NCI-H2171 (cell line): ENCODE data around the gene CDH4.

ENCODE experiments used
- DNase-seq: peaks from one replicate; lab custom pipeline; 2025; lab: John Stamatoyannopoulos, UW

CDH4 gene

DNA sequence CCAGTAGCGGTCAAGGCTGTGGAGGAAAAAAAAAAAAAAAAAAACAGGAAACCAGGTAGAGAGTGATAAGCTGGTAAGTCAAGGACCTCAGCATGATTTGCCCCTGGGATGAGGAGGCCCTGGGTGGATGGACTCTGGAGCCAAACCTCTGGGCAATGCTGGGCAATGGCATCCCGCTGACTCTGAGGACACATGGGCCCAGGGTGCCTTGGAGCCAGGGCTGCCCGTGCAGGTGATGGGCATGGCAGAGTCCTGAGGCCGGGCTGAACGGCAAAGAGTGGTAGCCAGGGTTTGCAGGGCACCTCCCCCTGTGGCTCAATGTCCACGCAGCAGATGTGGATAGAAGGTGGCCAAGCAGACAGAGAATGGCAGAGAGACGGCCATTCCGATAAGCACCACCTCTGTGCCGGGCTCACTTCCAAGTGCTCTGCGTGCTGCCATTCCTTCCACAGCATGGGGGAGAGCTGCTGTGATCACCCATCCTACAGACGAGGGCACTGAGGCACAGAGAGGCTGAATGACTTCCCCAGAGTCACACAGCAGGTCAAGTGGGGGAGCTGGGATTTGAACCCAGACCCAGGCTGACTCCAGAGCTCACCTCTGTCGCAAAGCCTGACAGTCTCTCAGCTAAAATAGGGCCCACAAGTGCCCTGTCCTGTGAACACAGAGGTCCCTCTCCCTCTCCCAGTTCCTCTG lies 353.9 kb downstream of the CDH4 start:
- no peak for DNase-seq

DNA sequence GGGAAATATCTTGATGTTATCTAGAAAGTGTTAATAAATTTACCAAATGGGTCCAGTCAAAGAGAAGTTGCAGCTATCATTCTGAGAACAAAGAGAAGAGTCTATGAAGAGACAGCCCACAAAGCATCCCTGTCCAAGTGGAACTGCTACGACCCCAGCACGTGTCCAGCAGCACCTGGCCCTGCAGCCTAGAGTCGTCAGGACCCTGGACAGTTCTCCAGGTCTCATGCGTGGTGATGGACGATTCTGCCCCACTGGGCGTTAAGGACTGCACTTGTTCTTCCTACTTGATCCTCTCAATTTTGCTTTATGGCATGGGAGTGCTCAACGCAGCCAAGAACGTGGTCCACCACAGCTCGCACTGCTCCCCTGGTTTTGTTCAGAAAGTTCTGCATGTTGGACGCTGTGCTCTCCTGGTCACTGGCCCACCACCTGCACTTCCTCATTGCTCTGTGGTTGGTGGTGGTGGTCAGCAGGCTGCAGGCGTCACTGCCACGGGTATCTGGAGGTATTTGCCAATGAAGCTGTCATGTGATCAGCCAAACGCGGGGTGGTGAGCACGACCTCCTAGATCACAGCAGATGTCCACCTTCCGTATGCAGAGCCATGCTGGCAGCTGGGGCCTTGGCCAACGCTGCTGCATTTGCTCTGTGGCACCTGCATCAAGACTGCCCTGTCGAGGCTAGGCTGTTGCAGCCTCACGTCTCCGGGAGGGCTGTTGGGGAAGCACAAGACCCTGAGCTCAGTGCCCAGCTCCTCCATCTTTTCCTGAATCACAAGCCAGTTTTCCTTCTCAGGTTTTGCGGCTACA lies 356.4 kb downstream of the CDH4 start:
- DNase-seq: no peak

DNA sequence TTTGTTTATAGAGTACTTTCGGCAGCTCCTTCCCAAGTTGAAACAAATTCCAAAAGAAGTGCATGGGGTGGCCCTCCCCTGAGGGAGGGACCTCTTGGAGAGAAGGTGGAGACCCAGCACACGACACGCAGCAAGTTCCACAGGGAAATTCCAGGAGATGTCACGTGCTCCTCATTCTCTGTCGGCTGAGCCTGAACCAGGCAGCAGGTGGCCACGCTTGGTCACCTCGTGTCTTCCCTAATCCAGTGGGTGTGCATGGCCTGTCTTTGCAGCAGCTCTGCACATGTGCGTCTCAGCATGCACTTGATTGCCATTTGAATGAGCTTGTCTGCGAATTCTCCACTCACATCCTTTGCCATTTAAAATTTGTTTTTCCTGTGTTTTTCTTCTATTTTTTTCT lies 357.4 kb downstream of the CDH4 start:
- DNase-seq: no peak

DNA sequence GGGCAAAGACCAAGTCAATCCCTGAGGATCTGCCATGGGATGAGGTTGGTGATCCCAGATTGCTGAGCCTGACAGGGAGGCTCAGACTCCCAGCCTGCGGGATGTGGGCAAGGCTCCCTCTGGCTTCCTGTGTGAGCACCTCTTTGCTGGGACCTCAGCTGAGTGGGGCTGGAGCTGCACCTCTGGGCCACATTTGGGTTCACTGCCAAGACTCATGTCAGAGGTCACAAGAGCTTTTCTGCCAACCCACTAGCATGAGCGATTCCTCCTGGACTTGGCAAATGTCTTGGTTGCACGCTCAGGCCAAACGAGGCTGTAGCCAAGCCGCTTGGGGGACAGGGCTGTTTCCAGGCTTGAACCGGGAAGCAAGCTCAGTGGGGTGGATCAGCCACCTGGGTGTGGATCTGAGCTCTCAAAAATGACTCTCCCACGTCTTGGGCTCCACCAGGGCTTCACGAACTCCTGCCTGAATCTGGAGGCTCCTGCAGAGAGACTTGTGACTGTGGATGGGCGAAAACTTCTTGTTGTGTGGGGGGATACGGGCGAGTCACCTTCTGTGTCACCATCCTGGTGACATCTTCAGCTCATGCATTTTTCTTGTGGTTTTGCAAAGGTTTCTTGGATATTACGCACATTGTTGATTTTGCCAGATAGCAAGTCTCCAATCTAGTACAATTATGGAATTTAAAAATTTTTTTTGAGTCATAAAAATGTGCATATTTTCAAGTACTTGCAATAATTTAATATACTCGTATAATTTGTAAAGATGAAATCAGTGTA lies 359.5 kb downstream of the CDH4 start:
- no peak for DNase-seq

DNA sequence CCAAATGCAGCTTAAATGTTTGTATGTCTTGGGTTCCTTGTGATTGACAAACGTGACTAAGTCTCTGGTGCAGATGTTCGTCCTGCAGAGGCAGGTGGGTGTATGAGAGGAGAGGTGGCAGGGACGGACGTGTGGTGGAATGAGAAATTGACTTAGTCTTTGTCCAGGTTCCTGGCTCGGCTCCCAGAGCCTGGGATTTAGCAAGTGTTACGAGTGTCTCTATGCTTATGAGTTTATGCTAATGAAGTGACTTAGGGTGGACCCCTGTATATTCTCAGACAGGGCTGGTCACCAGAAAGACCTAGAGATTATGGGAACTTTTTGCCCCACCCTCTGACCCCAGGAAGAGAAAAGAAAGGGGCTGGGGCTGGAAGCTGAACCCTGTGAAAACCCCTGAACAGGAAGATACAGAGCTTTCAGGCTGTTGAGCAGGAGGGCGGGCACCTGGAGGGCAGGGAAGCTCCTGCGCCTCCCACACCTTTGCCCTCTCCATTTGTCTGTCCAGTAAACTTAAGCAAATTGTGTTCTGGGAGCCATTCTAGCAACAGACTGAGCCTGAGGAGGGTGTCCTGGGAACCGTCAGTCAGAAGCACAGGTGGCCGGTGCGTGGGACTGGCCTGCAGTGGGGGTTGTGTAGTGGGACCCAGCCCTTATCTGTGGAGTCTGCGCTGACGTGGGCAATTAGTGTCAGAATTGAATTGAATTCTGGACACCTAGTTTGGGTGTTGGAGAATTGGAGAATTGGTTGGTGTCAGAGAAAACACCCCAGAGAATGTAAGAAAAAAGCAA lies 362.1 kb downstream of the CDH4 start:
- no peak for DNase-seq

DNA sequence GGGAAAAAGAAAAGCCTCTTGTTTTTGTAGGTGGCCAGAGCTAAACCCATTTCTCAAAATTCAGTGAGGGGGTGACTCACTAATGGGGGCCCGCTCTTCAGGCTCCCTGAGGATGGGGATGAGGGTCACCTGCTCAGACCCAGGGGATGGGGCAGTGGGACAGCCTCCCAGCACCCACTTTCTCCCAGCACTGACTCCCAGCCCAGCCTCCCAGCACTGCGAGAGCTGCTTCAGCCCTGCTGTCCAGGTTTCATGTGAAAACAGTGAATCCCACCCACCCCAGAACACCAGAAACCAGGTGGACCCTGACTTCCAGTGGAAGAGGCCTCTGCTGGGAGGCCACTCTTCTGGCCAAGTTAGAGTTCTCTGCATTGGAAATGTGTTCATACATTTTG lies 362.6 kb downstream of the CDH4 start:
- DNase-seq: no peak

DNA sequence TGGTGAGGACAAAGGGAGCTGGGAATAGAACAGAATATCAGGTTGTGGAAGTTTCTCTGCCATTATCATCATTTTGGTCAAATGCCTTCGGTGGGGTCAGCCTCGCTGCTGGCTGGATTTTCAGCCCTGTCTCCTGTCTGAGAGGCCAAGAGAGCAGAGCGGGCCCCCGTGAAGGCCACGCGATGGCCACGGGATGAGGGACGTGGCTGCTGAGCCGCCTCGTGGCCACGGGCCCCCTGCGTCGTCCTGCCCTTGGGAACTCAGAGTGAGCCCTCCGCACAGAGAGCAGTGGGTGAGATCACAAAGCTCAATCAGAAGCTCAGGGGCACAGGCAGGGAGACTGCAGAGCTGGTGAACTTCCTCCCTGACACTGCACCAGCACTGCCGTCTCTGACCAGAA lies 363.7 kb downstream of the CDH4 start:
- no peak for DNase-seq

DNA sequence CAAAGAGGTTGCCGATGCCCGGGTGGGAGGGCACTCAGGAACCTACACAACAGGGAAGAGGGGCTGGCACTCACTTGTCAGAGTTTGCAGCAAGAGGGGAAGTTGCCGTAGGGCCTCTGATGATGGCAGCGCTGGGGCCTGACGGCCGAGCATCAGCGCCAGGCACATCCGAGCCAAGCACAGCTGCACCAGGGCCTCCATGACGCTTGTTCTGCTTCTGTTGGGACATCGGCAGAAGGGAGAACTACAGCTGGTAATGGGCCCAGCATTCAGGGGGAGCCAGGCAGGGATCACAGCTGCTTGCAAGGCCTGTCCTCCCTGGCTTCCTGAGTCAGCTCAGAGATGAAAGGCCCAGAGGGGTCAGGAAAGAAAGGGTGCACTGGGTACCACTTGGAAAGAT lies 367.7 kb downstream of the CDH4 start:
- DNase-seq: no peak

DNA sequence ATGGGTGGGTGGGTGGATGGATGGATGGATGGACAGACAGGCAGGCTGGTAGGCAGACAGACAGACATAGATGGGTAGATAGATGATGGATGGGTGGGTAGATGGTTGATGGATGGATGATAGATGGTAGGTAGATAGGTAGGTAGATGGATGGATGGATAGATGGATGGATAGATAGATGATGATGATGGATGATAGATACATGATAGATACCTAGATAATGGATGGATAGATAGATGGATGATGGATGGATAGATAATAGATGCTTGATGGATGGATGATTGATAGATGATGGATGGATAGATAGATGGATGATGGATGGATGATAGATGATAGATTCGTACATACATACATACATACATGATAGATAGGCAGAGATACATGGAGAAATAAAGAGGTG lies 368.1 kb downstream of the CDH4 start:
- DNase-seq: no peak

DNA sequence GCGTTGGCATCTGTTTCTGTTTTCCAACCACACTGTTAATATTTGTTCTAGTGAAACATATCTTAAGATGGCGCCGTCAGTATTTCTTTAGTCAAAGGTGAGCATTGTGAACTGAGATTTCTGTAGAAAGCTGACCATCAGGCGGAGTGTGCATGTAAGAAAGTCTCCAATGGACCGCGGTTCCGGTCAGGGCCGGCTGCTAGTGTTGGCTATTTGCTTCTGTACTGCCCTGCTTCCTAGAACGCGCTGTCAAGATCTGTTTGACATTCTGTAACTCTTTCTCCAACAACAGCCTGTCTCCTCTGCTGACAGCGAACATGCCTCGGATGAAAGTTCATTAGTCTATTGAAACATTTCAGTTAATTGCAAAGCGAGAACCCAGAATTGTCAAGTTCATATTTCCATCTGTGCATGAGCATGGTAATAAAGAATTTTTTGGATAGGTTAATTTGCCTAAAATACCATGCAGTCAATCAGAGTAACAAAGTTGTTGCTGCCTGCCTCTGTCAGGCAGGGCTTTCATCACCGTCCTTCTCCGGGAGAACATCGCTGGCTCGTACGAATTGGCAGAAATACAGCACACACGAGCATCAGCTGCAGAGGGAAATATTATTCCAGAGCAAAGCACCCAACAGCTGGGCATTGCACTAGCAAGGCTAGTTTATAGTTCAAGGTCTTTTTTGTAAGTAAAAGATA lies 369.1 kb downstream of the CDH4 start:
- no peak for DNase-seq

DNA sequence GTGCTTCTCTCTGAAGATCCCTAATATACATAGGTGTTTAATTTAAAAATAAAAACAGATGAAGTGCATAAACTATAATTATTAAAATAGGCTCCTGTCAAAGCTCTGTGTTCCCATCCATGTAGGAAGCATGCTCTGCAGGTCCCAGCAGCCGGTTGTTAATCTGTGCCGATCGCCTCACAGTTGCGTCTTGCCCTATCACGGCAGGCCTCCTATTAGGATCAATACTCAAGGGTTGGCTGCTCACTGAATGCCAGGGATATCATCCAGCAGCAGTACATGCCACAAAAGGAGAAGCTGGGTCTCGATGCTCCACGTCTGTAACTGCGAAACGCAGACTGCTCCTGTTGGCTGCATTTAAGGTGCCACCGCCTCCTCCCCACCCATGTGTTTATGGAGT lies 369.8 kb downstream of the CDH4 start:
- no peak for DNase-seq

DNA sequence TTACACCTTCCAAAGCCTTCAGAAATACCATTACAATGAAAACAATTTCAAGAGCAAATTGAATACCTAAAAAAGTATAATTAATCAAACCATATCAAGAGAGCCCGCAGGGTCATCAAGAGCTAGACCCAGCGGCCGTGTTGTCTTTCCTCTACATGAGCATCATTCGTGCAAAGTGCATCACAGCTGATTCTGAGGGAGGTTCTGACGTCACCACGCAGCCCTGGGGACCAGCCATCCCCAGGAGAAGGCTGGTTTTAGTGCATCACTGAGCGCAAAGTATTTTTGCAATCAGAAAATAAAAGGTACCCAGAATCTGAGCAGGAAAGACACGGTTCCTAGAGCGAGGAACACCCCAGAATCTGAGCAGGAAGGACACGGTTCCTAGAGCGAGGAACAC lies 371.4 kb downstream of the CDH4 start:
- no peak for DNase-seq

DNA sequence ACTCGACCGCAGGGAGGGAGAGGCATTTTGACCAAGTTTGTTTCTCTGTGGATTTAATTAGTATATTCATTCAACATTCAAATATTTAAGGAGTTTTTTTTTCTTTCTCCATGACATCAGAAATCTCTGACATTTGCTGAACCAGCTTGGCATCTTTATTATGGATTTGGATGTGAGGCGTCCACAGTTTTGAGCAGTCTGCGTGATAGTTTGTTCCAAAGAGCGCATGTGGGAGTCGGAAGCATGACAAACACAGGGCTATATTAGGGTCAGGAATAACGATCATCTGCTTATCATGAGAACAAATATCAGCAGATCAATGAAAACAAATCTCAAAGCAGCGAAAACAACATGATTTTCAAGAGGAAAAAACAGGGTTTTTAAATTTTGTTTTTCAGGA lies 373.2 kb downstream of the CDH4 start:
- no peak for DNase-seq

DNA sequence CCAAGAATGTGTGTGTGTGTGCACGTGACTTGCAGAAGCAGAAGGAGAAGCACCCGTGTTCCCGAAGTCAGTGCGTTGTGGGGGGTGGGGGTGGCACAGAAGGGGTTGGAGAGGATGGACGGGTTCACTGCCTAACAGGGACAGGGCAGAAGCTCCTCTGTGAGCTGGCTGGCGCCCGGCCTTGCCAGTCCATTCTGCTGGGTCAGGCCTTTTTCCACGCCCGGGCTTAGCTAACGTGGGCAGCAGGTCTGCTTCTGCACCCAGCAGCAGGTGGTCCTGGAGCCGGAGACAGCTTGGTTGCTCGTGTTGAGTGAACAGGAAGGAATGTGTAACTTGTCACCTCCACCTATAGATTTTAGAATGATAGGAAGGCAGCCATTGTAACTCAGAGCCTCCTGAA lies 374.4 kb downstream of the CDH4 start:
- no peak for DNase-seq

DNA sequence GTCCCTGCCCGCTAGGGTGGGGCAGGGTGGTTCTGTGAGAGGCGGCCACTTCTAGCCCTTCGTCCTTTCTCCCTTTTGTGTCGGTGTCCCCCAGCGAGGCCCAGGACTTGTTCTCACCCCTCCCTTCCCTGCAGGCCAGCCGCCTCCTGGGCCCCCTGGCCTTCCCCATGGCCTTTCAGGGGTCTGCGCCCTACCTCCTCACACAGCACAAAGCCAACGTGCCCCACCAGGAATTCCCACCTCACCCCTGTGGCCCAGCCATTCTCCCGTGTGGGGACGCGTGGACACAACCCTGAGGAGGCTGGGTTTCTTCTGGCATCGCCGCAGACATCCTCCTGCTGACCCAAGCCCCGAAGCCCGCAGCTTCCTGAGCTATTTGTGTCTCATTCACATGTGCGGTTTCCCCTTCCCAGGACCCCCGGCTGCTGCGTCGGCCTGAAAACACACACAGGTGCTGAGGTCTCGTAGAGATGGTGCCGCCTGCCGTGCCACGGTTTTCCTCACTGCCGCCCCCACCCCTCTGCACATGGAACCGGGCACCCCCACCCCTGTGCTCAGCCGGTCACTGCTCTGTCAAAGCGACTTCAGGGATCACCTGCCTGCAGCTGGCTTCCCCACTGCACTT lies 375.8 kb downstream of the CDH4 start:
- no peak for DNase-seq

DNA sequence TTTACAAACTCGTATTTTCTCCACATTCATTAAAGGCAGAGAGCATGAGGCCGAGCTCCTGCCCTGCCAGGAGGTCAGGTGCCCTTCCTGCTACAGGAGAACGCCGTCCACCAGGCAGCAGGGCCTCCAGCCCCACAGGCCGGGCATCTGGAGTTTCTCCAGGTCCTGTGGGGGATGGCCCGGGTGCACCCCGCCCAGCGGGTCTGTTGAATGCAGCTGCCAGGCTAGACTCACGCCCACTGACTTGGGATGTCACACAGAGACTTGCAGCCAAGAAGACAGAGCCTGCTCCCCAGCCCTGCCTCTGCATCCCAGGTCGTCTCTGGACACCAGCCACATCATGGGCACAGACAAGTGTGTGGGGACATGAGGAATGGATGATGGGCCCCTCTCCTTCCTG lies 376.4 kb downstream of the CDH4 start:
- no peak for DNase-seq

DNA sequence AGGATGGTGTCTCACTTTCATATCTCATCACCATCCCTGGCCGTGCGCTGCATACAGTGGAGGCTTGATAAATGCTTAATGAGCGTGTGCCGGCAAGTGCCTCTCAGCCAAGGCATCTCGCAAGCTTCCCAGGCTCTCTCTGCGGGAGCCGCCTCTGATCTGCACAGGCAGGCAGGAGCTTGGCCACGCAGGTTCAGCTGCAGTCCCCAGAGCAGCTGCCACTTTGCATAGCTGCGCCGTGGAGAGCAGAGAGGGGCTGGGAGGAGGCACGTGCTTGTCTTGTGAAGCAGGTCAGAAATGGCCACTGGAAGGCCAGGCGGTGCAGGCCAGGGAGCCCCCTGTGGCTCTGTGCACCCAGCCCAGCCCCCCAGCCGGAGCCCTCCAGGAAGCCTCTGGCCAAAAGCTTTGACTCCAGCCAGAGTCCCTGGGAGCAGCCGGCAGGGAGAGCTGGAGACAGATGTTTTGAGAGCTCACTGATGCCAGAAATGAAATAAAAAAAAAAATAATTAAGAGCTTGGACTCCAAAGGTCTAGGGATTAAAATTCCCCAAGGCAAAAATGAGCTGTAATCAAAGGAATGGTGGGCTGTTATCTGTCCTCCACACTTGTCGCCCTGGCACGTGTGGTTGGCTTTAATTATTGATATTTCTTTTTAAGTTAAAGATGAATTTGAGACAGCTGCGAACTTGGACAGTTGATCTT lies 377.0 kb downstream of the CDH4 start:
- DNase-seq: no peak

DNA sequence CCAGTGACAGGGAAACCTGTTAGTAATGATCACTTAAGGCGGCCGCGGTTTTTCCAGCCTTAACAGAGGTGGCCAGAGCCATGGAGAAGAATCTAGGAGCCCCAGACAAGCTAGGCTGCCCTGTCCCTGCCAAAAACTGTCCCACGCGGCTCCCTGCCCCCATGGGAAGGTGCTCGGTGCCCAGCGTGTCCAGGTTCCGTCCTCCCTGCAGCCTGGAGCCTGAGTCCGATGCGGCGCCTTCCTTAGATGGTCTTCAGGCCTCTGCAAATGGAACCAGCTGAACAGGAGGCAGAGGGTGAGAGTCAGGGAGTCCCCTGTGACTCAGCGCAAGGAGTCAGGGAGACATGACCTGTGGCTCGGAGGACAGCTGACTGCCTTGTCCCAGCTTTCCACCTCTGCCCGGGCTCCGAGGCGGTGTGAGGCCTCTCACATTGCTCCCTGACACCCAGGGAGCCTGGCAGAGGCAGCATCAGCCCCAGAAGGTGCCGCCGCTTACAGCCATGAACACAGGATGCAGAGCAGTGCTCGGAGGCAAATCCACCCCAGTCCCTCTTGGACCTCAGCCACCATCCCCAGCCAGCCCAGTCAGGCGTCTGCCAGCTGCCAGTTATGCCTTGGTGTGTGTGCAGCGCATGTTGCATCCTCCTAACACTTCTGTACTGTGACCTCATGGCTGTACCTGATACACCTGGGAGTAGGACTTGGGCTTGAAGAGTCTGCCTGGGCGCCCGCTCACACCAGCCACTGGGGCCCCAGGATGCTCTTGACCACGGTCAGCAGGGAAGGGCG lies 377.7 kb downstream of the CDH4 start:
- DNase-seq: no peak

DNA sequence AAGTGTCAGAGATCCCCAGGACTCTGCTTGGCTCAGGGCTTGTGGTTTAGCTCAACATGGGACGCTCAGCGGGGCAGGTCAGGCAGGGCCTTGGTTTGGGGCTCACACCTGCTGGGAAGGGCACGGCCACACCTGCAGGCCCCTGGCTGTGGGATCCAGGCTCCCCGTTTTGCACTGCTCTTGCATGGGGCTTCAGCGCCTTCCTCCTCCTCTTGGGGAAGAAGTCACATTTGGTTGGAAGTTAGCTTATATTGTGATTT lies 378.3 kb downstream of the CDH4 start:
- DNase-seq: no peak

DNA sequence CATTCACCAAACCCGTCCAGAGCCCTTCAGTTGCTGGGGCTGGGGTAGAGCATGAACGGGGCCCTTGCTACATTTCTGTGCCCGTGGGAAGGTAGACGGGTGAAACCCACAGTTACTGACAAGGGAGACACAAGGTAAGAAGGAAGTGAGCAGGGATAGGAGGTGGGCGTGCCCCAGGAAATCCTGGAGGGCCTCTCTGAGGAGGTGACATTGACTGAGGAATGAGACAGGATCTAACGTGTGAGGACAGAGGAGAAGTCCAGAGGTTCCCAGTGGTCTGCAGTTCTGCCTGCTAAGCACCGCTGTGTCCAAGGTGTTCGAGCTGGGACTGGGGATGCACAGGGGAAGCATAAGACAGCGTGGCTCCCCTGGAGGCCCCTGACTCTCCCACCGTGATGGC lies 378.8 kb downstream of the CDH4 start:
- DNase-seq: no peak
